ENCODE data around the gene EFR3B. TPM values are rescaled to one million over a fixed set of nuclear protein-coding genes. Genes with fewer than 3 reads are reported as not detected.
"Not testable (repeated sequence)": the region's sequence is repeated elsewhere in the genome, so short reads cannot be mapped to it uniquely, and the experiment has no call there.

EFR3B gene
- polyA plus RNA-seq, 1 of the 3 experiments (the other 2 are of a cell fraction) = 1.5 TPM

DNA sequence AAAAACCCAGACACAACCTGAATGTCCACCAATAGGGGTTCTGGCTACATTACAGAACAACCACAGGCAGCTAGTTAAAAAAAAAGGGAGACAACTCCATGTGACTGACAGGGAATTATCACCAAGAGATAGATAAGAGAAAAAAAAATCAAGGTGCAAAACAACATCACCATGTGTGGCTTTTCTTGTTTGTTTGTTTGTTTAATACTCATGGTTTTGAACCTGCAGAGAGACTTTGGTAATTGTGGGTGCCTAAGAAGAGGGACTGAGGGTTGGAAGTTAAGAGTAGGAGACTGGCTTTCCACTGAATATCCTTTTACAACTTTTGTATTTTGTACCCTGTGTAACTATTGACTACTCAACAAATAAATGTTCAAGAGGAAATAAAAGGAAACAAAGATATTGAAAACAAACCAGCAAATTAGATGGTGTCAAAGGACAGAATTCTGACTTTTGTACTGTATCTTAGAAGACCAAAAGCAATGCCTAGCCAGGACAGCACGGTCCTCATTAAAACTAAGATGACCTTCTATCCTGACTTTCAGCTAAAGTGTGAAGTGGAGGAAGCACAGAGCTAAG lies 47.6 kb upstream of the EFR3B start:
- H3K36me3 ChIP-seq (replicated peaks in 1 of 2; ENCODE audit: control insufficient read depth in 1 of 2, insufficient read depth in 2 of 2, low read length in 1 of 2) = no peaks in the 10 kb centered on the region
- POLR2A ChIA-PET = interaction anchor here (0.7 kb wide), 1 partner anchor 15 kb away, joined by 5 read pairs; no protein-coding TSS in a partner anchor
- H3K9ac ChIP-seq = no peak overlapping the region
- H4K20me1 ChIP-seq (ENCODE audit: insufficient read depth) = no peaks in the 10 kb centered on the region
- H3K9me2 ChIP-seq = no peaks in the 10 kb centered on the region
- peaks cover 17% of the 10 kb centered on the region for H3F3A ChIP-seq (replicated peaks; ENCODE audit: insufficient read depth)
- TF ChIP-seq, protein P1, sequence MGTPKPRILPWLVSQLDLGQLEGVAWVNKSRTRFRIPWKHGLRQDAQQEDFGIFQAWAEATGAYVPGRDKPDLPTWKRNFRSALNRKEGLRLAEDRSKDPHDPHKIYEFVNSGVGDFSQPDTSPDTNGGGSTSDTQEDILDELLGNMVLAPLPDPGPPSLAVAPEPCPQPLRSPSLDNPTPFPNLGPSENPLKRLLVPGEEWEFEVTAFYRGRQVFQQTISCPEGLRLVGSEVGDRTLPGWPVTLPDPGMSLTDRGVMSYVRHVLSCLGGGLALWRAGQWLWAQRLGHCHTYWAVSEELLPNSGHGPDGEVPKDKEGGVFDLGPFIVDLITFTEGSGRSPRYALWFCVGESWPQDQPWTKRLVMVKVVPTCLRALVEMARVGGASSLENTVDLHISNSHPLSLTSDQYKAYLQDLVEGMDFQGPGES (IDR thresholded peaks at IDR 0.05; ENCODE audit: low read depth, low read length) = no peak
- TF ChIP-seq, protein P2, sequence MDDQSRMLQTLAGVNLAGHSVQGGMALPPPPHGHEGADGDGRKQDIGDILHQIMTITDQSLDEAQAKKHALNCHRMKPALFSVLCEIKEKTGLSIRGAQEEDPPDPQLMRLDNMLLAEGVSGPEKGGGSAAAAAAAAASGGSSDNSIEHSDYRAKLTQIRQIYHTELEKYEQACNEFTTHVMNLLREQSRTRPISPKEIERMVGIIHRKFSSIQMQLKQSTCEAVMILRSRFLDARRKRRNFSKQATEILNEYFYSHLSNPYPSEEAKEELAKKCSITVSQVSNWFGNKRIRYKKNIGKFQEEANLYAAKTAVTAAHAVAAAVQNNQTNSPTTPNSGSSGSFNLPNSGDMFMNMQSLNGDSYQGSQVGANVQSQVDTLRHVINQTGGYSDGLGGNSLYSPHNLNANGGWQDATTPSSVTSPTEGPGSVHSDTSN (IDR thresholded peaks at IDR 0.05) = peak; percentile 6
- no peaks in the 10 kb centered on the region for H3K9me3 ChIP-seq
- 70% methylated on average over 1 of the region's 1 CpG for whole genome bisulfite sequencing (ENCODE audit: low lambda C conversion rate)
- no peak overlapping the region for H3K27ac ChIP-seq (ENCODE audit: low read depth in 2 of 2, low read length in 1 of 2)
- H2AFZ ChIP-seq (ENCODE audit: low read depth) = no peak overlapping the region
- H3K4me1 ChIP-seq (ENCODE audit: control insufficient read depth in 1 of 2, insufficient read depth in 2 of 2, low read depth in 1 of 2, low read length in 1 of 2) = peaks cover 2 to 9% of the 10 kb centered on the region in 2 experiments; a peak in 2 of 4 replicates
- DNase-seq = no peak
- H3K4me3 ChIP-seq (ENCODE audit: low read depth in 2 of 2, low read length in 1 of 2) = no peak overlapping the region
- CTCF ChIA-PET = interaction anchor here (0.7 to 2.9 kb wide), 7 partner anchors 9 to 704 kb away, joined by 3 to 16 read pairs (median 3); no protein-coding TSS in a partner anchor
- H3K79me2 ChIP-seq (ENCODE audit: insufficient read depth) = no peaks in the 10 kb centered on the region
- H3K27me3 ChIP-seq (ENCODE audit: insufficient read depth) = no peaks in the 10 kb centered on the region
- H3K4me2 ChIP-seq = peak overlapping the region; percentile 4; the same call in 1 of the 2 replicates

DNA sequence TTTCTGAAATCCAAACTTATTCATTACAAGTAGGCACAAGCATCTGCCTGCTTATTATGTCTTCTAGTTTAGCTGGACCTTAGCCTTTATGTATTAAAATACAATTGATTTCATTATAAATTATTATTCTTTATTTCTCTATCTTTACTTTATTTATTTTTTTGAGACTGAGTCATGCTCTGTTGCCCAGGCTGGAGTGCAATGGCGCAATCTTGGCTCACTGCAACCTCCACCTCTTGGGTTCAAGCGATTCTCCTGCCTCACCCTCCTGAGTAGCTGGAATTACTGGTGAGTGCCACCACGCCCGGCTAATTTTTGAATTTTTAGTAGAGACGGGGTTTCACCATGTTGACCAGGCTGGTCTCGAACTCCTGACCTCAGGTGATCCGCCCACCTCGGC lies 42.8 kb upstream of the EFR3B start:
- not testable (repeated sequence) for H3K79me2 ChIP-seq (ENCODE audit: insufficient read depth); DNase-seq; H3K27me3 ChIP-seq (ENCODE audit: insufficient read depth); H3K36me3 ChIP-seq (replicated peaks in 1 of 2; ENCODE audit: control insufficient read depth in 1 of 2, insufficient read depth in 2 of 2, low read length in 1 of 2); H3K4me1 ChIP-seq (ENCODE audit: control insufficient read depth in 1 of 2, insufficient read depth in 2 of 2, low read depth in 1 of 2, low read length in 1 of 2); H3K4me2 ChIP-seq; H2AFZ ChIP-seq (ENCODE audit: low read depth); H3K9me3 ChIP-seq; H3K9ac ChIP-seq; H3K4me3 ChIP-seq (ENCODE audit: low read depth in 2 of 2, low read length in 1 of 2); H3K9me2 ChIP-seq; H4K20me1 ChIP-seq (ENCODE audit: insufficient read depth)
- H3F3A ChIP-seq (replicated peaks; ENCODE audit: insufficient read depth) = peaks cover 25% of the 10 kb centered on the region
- CTCF ChIA-PET = interaction anchor here (1.4 to 5.5 kb wide), 3 partner anchors 13 to 130 kb away, joined by 3 to 32 read pairs (median 7); no protein-coding TSS in a partner anchor
- 86% methylated on average over 8 of the region's 8 CpGs for WGBS (ENCODE audit: low lambda C conversion rate)
- H3K27ac ChIP-seq (ENCODE audit: low read depth in 2 of 2, low read length in 1 of 2) = peak overlapping the region in 1 of 2 experiments; percentile 70; a peak in 1 of 4 replicates
- POLR2A ChIA-PET = interaction anchor here (0.5 kb wide), 1 partner anchor 48 kb away, joined by 3 read pairs; no protein-coding TSS in a partner anchor

DNA sequence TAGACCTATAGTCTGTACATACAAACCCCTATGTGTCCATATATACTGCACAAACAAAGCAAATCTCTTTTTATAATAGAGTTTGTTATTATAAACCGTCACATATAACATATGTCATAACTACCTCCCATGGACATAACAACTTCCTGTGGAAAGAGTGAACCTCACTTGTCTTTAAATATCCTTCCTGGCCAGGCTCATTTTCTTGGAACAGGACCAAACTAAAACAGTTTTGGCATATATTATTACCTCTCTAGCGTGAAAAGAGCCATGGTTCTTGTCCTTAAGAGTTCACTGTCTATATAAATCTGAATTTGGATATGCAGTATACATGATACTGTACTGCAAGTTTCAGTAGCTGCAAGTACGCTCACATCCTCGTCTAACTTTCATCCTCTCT lies 41.8 kb upstream of the EFR3B start:
- H3K4me1 ChIP-seq (ENCODE audit: control insufficient read depth in 1 of 2, insufficient read depth in 2 of 2, low read depth in 1 of 2, low read length in 1 of 2) = peaks cover 9 to 10% of the 10 kb centered on the region in 2 experiments; a peak in 3 of 4 replicates
- peak overlapping the region; percentile 64 for H3K4me2 ChIP-seq
- POLR2A ChIA-PET = no interaction called here
- H3F3A ChIP-seq (replicated peaks; ENCODE audit: insufficient read depth) = peaks cover 25% of the 10 kb centered on the region
- peak overlapping the region in 1 of 2 experiments; percentile 70; a peak in 2 of 4 replicates for H3K27ac ChIP-seq (ENCODE audit: low read depth in 2 of 2, low read length in 1 of 2)
- H3K9me2 ChIP-seq = no peaks in the 10 kb centered on the region
- H3K9ac ChIP-seq = no peak overlapping the region; the same call in 1 of the 2 replicates
- H2AFZ ChIP-seq (ENCODE audit: low read depth) = peak overlapping the region; percentile 80
- no peaks in the 10 kb centered on the region for H3K36me3 ChIP-seq (replicated peaks in 1 of 2; ENCODE audit: control insufficient read depth in 1 of 2, insufficient read depth in 2 of 2, low read length in 1 of 2)
- H3K4me3 ChIP-seq (ENCODE audit: low read depth in 2 of 2, low read length in 1 of 2) = 0 out of 4 replicates have a peak overlapping the region, but pooled peaks of 1 of the 2 experiments have one; percentile 12
- DNase-seq = no peak
- H3K9me3 ChIP-seq = no peaks in the 10 kb centered on the region
- no peaks in the 10 kb centered on the region for H4K20me1 ChIP-seq (ENCODE audit: insufficient read depth)
- H3K79me2 ChIP-seq (ENCODE audit: insufficient read depth) = no peaks in the 10 kb centered on the region
- CTCF ChIA-PET = interaction anchor here (0.9 to 5.5 kb wide), 4 partner anchors 10 to 55 kb away, joined by 3 to 32 read pairs (median 4); no protein-coding TSS in a partner anchor
- 48% methylated on average over 4 of the region's 4 CpGs for WGBS (ENCODE audit: low lambda C conversion rate)
- H3K27me3 ChIP-seq (ENCODE audit: insufficient read depth) = no peaks in the 10 kb centered on the region
- TF ChIP-seq, protein P3, sequence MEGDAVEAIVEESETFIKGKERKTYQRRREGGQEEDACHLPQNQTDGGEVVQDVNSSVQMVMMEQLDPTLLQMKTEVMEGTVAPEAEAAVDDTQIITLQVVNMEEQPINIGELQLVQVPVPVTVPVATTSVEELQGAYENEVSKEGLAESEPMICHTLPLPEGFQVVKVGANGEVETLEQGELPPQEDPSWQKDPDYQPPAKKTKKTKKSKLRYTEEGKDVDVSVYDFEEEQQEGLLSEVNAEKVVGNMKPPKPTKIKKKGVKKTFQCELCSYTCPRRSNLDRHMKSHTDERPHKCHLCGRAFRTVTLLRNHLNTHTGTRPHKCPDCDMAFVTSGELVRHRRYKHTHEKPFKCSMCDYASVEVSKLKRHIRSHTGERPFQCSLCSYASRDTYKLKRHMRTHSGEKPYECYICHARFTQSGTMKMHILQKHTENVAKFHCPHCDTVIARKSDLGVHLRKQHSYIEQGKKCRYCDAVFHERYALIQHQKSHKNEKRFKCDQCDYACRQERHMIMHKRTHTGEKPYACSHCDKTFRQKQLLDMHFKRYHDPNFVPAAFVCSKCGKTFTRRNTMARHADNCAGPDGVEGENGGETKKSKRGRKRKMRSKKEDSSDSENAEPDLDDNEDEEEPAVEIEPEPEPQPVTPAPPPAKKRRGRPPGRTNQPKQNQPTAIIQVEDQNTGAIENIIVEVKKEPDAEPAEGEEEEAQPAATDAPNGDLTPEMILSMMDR (IDR thresholded peaks at IDR 0.05) = no peak
- TF ChIP-seq FOSL2 (IDR thresholded peaks at IDR 0.05; ENCODE audit: borderline replicate concordance, low read depth) = no peak
- no peak for TF ChIP-seq RCOR1 (IDR thresholded peaks at IDR 0.05; ENCODE audit: low read length)
- no peak for TF ChIP-seq POLR2AphosphoS5 (IDR thresholded peaks at IDR 0.05; ENCODE audit: low read depth, low read length)
- no peak for TF ChIP-seq RFX5 (IDR thresholded peaks at IDR 0.05; ENCODE audit: low read length)
- TF ChIP-seq SIN3A (IDR thresholded peaks at IDR 0.05; ENCODE audit: borderline replicate concordance, low read depth, low read length) = no peak
- TF ChIP-seq, protein P4, sequence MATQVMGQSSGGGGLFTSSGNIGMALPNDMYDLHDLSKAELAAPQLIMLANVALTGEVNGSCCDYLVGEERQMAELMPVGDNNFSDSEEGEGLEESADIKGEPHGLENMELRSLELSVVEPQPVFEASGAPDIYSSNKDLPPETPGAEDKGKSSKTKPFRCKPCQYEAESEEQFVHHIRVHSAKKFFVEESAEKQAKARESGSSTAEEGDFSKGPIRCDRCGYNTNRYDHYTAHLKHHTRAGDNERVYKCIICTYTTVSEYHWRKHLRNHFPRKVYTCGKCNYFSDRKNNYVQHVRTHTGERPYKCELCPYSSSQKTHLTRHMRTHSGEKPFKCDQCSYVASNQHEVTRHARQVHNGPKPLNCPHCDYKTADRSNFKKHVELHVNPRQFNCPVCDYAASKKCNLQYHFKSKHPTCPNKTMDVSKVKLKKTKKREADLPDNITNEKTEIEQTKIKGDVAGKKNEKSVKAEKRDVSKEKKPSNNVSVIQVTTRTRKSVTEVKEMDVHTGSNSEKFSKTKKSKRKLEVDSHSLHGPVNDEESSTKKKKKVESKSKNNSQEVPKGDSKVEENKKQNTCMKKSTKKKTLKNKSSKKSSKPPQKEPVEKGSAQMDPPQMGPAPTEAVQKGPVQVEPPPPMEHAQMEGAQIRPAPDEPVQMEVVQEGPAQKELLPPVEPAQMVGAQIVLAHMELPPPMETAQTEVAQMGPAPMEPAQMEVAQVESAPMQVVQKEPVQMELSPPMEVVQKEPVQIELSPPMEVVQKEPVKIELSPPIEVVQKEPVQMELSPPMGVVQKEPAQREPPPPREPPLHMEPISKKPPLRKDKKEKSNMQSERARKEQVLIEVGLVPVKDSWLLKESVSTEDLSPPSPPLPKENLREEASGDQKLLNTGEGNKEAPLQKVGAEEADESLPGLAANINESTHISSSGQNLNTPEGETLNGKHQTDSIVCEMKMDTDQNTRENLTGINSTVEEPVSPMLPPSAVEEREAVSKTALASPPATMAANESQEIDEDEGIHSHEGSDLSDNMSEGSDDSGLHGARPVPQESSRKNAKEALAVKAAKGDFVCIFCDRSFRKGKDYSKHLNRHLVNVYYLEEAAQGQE (IDR thresholded peaks at IDR 0.05; ENCODE audit: low read depth, low read length) = no peak
- TF ChIP-seq FOXJ3 (CRISPR knock-in tag; IDR thresholded peaks at IDR 0.05) = no peak

Measured in SK-N-SH (cell line).